ENCODE results near the gene MAPRE3.

- no peak for TF ChIP-seq CTCF (conservative IDR thresholded peaks at IDR 0.05)
- no peak for TF ChIP-seq ZFX (IDR thresholded peaks at IDR 0.05)
Observed at GRCh38 chr2:27039426-27039825, 69.0 kb downstream of the MAPRE3 start.

Measured in C4-2B (cell line).